Stimulated activated CD8-positive, alpha-beta memory T cell treated with anti-CD3 and anti-CD28 coated beads, Interleukin-2, amount 100 ng/mL, for 1 hour (primary cell): Measurements from ENCODE around the gene PNPLA3.

Source experiments
- DNase-seq, 2 donors: peaks; one replicate each; pipeline ENCODE4 v3.0.0-alpha.2; 2020; ENCODE audit warnings: low read depth in 2 of 2

Gene PNPLA3

GRCh38 chr22:43964314-43964857, 40.8 kb downstream of the PNPLA3 start:
- DNase-seq = no peak

GRCh38 chr22:43967069-43967468, 43.5 kb downstream of the PNPLA3 start:
- no peak for DNase-seq

DNA sequence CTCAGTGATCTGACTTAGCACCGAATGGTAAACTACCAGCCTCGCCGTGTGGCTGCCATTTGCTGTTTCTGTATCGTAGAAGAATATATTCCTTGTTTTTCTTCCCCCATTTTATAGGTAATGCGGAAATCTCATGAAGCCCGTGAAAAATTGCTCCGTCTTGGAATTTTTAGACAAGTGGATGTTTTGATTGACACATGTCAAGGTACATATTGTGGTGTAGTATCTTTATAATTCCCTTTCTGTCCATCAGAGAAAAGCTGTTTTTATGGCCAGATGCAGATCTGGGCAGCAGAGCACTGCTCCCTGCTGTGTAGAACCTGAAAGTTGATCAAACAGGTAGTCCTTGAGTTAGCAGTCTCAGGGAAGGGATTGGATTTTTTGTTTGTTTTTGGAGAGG, 45.0 kb downstream of the PNPLA3 start:
- no peak for DNase-seq

DNA sequence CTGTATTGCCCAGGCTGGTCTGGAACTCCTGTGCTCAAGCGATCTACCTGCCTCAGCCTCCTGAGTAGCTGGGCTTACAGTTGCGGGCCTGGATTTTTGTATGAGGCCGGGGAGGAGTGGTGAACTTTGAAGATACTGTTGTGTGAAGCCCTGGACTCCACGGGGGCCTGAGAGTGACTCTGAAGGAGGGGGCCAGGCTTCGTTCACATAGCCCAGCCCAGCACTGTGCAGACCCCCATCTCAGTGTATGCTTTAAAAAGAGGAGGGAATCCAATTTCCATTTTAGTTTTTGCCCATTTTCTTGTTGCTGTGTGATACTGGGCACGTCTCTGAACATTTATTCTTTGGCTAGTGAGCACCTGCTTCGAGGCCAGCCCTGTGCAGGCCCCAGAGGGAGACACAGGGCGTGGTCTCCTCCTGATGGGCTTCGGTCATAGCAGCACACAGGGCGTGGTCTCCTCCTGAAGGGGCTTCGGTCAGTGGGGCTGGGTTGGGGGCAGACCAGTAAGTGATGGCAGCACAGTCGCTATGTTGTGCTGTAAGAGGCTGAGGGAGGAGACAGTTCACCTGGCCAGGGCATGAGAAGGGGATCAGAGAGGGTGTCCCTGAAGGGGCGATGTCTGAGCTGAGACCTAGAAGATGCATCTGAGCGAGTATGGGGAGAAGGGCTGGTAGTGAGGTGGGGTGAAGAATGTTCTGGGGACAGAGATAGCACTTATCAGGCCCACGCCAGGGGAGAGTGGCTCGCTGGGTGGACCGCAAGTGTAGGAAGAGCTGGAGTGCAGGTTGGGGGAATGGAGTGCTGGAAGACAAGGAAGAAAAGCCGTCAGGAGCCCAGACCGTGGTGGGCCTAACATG, 45.6 kb downstream of the PNPLA3 start:
- DNase-seq = no peak

- DNase-seq = no peak
Observed at GRCh38 chr22:43969989-43970755, 46.6 kb downstream of the PNPLA3 start.

DNA sequence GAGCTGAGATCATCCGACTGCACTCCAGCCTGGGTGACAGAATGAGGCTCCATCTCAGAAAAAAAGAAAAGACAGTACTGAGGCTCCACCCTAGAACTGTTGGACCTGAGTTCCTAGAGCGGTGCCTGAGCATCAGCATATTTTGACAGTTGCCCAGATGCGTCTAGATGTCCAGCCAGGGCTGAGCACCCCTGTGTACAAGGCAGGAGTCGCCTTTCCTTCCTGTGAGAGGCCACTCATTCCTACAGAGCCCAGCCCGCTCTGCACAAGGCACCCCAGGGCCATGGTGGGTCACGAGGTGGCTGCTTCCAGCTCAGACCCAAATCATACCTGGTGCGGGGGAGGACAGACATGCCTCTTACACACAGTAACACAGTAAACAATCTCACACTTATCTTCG, 47.5 kb downstream of the PNPLA3 start:
- no peak for DNase-seq

- DNase-seq = no peak
Observed at GRCh38 chr22:43972931-43973462, 49.4 kb downstream of the PNPLA3 start.

DNA sequence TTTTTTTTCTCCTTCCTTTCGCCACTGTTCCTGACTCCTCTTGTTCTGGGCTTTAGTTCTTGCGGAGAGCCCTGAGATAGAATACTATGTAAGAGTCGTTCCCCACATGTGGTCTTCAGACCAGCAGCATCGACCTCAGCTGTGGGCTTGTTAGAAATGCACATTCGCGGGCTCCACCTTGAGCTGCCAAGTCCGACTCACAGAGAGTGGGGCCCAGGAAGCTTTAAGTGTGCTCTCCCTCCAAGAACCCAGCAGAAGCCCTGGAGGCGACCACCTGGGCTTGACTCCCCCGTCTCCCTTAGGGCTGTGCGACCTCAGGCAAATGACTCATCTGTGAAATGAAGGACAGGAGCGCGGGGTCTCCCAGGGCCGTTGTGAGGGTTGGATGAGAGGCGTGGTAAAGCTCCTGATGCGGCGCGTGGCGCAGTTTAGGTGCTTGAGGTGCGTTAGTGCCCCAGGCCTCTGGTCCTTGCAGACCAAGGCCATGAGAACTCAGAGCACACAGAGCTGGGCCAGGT, 50.5 kb downstream of the PNPLA3 start:
- no peak for DNase-seq

DNA sequence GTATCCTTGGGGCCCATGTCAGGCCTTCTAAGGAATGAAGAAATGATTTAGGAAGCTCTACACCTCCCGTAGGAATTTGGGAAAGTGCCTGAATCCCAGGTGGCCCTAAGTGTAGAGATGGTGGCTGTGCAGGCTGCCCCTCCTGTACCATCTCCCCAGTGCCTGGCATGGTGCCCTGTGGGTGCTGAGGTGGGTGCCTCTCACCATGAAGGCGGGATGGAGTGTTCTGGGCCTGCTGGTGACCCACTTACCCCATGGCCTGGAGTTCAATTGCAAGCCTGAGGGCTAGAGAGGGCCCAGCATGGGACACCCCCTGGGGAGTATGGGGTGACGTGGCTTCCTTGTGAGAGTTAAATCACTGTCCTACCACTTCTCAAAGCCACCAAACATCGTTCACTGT, 51.4 kb downstream of the PNPLA3 start:
- DNase-seq = no peak

DNA sequence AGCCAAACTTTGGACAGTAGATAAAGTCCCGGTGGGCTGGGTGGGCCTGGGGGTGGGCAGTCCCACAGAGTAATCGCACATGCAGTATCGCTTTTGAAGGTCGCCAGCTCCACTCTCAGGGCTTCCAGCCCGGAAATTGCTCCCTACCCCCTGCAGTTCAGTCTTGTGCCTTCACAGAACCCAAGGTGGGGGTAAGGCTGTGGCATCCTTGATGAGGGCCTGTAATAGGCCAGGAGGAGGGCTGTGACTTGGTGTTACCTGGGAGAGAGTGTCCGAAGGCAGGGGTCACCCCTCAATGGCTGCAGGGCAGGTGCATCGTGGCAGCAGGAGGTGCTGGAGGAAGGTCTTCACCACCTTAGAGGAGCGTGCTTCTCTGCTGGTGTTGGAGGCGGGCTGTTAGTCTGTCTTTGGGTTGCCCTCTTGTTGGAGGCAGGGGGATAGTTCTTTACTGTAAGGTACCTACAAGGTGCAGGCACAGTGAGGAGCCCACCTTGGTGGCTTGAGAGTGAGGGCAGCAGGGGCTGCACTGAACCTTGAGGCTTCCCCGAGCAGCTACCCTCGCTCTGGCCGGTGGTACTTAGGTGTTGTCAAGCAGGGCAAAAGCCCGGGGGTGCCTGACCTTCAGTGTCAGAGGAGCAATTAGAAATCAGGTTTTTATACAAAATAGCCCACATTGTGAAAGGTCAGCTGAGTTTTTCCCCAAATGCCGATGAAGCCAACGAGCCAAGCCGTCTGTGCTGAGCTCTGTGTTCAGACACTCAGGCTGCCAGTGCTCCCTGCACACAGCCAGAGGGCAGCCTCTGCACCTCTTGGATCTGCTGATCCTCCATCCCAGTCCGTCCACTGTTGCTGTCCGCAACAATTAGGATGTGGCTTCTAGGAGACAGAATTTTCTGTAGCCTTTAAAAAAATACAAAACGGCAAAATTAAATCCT, 53.5 kb downstream of the PNPLA3 start:
- no peak for DNase-seq

DNA sequence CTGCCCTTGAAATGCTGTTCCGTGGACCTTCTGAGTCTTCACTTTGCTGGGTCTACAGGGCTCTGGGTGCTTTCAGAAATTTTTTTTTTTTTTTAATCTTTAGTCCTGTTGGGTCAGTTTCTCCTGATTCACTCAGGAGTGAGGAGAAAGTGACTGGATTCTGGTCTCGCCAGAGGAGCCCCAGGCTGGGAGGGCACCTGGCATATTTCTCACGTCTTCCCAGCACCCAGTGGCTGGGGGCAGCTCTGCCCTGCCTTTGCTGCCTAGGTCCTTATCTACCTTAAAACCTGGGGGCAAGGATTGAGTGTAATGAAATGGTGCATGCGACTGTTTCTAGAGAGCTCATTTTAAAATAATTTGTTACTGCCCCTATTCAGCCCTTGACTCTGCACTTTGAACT, 55.0 kb downstream of the PNPLA3 start:
- DNase-seq = no peak

- no peak for DNase-seq
Observed at GRCh38 chr22:43980579-43980978, 57.0 kb downstream of the PNPLA3 start.

- DNase-seq = no peak
Observed at GRCh38 chr22:43980996-43981395, 57.4 kb downstream of the PNPLA3 start.

- no peak for DNase-seq
Observed at GRCh38 chr22:43983808-43984207, 60.2 kb downstream of the PNPLA3 start.

DNA sequence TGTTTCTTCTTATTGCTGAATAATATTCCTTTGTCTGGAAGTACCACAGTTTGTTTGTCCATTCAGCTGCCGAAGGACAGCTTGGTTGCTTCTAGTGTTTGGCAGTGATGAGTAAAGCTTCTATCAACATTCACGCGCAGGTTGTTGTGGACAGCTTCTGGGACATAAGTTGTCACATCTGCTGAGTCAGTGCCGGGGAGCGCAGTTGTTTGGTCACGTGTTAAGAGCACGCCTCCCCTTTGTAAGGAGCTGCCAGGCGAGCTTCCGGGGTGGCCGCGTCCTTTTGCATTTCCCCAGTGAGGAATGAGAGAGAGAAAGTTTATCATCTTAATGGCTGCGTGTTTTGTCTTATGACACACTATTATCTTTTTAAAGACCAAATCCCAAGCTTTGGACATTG, 61.9 kb downstream of the PNPLA3 start:
- no peak for DNase-seq

- no peak for DNase-seq
Observed at GRCh38 chr22:43988116-43988820, 64.7 kb downstream of the PNPLA3 start.

DNA sequence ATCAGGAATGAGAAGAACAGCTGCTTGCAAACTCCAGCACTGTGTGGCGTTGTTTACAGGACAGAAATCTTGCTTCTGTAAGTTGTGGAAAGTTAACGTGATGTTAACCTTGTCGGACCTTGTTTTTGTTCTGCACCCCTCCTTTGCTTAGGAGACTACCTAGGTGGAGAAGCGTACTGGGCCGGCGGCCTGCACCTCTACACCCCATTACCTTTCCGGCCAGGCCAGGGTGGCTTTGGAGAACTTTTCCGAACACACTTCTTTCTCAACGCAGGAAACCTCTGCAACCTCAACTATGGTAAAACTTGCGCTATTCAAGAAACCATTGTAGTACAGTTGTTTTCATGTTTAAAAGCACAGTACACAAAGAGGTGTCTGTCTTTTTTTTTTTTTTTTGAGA, 65.4 kb downstream of the PNPLA3 start:
- no peak for DNase-seq

GRCh38 chr22:43990044-43990443, 66.4 kb downstream of the PNPLA3 start:
- DNase-seq = no peak

DNA sequence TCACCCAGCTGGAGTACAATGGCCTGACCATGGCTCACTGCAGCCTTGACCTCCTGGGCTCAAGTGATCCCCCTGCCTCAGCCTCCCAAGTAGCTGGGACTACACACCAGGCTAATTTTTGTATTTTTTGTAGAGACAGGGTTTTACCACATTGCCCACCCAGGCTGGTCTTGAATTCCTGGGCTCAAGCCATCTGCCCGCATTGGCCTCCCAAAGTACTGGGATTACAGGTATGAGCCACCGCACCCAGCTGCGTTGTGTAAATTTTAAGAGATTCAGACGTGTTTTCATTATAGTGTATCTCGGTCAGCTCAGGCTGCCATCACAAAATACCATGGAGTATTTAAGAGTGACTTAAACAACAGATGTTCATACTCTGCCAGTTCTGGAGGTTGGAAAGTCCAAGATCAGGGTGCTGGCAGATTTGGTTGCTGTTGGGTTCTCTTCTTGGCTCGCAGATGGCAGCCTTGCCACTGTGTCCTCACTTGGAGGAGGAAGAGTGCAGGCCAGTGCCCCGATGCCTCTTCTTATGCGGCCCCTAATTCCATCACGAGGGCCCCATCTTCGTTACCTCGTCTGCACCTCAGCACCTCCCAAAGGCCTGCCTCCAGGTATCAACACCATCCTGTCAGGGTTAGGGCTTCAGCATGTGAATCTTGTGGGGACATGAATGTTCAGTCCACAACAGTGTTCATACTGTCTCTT, 67.9 kb downstream of the PNPLA3 start:
- DNase-seq = no peak

DNA sequence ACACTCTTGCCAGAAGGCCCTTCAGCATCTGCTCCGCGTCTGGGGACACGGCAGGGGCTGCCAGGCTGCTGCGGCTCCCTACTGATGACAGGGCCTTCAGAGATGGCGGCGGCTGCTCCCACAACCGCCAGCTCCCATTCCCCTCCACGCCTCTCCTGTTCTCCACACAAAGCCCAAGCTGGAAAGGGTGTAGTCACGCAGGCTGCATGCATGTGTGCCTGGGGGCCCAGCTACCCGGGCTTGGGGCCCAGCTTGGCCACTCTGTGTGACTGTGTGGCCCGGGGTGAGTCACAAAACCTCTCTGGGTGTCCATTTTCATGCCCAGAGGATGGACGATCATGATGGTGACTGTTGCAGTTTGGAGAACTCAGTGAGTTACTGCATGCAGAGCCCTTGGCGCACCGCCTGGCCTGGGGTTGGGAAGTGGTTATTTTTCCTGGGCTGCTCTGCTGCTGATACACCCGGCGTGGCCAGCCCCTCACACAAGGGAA, 68.8 kb downstream of the PNPLA3 start:
- no peak for DNase-seq
